Measurements from ENCODE around the gene ABHD16B.
"Not testable (repeated sequence)": the region's sequence is repeated elsewhere in the genome, so short reads cannot be mapped to it uniquely, and the experiment has no call there.

The ABHD16B gene

DNA sequence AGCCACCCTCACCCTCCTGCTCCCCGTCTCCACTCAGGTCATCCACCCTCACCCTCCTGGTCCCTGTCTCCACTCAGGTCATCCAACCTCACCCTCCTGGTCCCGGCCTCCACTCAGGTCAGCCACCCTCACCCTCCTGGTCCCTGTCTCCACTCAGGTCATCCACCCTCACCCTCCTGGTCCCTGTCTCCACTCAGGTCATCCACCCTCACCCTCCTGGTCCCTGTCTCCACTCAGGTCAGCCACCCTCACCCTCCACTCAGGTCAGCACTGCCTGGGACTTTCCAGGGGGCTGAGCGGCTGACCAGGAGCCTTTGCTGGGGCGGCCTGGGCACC lies 7.6 kb upstream of the ABHD16B start:
- not testable (repeated sequence) for DNase-seq (ENCODE audit: low read depth, low spot score); H3K27ac ChIP-seq

DNA sequence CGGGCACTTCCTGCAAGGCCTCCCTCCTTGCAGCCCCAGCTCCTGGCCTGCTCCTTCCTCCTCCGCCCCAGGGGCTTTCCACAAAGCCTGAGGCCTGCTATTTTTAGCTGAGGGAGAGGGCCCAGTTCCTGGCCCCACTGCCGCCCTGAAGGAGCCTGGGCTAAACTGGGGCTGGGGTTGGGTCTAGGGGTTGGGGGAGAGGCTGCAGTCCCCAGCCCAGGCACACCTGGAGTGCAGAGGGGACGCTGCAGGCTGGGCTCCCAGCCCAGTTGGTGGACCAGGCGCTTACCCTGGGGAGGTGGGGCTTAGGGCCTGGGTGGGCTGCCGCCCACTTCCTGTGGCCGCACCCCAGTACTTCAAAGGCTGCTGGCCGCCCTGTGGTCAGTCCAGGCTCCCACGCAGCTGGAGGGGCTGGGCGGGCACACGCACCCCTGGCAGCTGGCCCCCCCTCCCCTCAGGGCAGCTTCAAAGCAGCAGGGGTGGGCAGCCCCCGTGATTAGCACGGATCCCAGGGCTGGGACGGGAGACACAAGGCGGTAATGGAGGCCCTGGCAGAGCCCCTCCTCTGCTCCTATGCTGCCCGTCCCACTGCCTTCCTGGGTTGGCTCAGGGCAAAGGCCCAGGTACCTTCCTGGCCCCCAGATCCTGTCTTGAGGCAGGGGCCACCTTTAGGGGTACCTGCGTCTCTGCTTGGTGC lies 7.1 kb upstream of the ABHD16B start:
- DNase-seq (ENCODE audit: low read depth, low spot score): no peak
- no peak overlapping the region for H3K27ac ChIP-seq

DNA sequence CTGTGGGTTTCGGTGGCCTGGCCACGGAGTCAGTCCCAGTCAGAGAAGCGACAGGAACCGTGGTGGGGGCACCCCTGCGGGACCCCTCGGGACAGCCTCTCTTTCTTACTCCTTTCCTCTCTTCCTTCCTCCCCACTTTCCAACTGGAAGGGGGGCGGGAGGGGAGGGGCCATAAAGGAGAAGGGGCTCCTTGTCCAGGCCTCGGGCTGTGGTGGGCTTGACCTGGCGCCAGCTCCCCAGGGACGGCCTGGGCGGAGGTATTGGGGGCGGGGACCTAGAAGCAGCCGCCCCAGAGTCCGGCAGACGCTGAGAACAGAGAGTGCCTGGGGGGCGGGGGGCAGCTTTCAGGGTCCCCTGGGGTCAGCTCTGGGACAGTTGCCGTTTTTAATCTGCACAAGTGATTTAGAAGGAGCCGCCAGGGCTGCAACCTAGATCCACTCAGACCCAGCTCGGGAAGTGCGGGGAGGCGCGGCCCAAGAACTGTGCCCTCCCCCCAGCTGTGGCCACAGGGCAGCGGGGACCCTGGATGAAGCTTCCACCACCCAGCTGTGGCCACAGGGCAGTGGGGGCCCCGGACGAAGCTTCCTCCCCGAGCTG lies 6.4 kb upstream of the ABHD16B start:
- DNase-seq (ENCODE audit: low read depth, low spot score): no peak
- H3K27ac ChIP-seq: no peak overlapping the region

DNA sequence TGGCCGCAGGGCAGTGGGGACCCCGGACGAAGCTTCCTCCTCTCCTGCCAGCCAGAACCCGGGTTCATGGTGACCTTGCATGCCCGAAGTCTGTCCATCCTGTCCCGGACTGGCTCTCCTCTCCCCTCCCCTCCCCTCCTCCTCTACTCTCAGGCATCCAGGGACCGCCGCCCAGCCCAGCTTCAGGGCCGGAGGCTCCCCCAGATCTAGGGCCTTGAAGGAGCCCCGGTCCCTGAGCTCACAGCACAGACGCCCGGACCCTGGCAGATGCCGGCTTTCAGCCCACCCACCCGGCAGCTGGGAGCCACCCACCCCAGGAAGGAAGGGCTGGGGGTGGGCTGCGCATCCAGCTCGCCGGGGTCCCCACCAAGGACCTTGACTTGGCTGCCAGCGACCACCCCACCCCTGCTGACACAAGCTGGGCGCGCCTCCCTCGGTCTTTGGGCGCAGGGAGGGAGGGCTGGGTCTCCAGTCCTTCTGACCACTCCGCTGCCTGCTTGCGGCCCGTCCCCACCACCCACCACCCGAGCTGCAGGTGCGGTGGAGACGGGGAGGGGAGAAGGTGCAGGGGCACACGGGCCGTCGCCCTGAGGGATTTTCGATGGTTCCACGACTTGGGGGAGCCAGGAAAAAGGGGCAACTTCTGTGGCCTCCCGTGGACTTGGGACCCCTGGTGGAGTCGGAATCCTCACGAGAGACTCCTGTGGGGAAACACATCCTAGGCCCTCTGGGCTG lies 5.8 kb upstream of the ABHD16B start:
- no peak overlapping the region for H3K27ac ChIP-seq
- no peak for DNase-seq (ENCODE audit: low read depth, low spot score)

DNA sequence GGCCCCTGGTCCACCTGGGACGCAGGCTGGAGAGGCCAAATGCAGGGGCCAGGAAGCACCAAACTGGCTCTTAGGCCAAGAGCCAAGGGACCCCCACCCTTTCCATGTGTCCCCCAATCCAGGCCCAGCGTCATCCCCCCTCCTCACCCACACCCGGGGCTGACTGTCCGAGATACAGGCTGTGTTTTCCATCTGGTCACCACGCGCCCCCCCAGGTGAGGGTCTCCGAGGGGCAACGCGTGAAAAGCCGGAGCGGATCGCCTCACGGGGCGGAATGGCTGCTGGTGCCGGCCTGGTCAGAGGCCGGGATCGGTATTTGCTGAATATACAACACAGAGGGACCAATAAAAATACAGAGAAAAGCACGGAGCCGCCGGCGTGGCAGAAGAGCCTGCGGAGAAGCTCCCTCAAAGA lies 5.2 kb upstream of the ABHD16B start:
- DNase-seq (ENCODE audit: low read depth, low spot score): no peak

DNA sequence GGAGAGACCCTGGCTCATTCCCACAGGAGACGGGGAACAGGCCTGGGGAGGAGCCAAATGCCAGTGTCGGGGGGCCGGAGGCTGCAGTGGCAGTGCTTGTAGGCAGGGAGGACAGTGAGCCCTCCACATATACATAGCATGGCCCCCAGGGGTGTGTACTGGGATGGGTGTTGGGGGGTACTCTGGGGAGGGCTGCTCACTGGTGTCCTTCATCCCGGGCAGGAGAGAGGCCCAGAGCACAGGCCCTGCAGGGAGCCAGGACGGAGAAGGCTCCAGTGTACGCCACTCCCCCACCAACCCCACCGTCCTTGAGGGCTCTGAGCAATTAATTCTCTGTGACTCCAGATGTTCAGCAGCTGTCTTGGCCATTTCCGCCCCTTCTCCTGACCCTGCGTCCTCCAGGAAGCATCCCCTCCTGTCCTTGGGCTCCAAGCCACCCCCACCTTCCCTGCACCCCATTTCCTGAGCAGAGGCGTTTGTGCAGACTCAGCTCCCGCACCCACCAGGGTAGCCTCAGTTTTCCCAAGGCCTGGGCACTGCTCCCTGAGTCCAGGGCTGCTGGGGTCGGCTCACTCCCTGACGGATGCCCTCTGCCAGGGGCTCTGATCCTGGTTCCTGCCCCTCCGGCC lies 3.4 kb upstream of the ABHD16B start:
- no peak for DNase-seq (ENCODE audit: low read depth, low spot score)
- no peak overlapping the region for H3K27ac ChIP-seq

More for the DNA sequence above, 5.2 kb upstream of the ABHD16B start:
- no peak overlapping the region for H3K27ac ChIP-seq

DNA sequence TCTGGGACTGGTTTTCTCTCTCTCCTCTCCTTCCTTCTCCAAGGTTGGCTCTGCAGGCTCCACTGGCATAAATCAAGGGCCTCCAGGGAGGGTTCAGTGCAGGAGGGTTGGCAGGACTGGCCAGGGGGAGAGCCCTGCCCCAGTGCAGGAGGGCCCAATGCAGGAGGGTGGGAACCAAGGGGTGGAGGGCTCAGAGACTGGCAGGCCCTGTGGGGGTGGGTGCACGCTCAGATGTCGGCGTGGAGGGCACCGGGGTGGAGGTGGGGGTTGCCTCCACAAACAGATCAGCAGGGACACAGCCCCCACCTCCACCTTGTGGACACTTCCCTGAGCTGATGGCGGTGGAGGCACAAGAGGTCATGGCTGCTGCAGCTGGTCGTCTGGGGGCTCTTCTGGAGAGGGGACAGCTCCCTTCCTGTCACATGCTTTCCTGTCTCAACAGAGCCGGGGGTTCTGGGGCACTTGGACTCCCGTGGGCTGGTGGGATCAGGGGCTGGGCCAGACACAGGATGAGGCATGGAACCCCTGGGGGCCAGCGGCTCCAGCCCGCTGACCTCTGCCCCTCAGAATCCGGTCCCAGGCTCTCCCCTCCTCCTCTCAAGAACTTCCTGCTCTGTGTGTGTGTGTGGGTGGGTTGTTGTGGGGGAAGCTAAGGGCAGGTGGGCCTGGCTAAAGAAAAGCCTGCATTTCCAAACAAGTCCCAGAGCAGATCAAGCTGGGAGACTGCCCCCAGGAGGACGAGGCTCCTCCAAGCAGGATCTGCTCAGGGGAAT lies 2.7 kb upstream of the ABHD16B start:
- no peak overlapping the region for H3K27ac ChIP-seq
- no peak for DNase-seq (ENCODE audit: low read depth, low spot score)

DNA sequence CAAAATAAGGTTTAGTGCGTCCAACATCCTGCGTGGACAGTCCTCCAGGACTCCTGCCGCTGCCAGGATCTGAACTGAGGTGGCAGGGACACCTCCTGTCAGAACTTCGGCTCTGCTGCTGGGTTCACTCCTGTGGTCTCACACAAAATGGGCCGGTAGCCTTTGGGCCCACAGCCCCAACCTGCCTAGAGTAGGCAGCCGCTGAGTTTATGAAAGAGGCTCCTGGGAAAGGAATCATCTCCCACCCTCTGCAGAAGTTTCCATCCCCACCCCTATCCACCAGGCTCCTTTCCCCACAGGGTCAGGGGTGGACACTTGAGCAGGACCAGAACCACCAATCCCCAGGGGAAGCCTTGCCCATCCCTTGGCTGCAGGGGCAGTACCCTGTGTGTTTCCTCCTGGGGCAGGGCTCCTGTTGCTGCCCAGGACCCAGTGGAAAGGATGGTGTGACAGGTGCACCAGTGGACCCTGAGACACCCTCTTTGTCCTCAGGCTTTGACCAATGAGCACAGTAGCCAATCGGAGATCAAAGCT lies 2.1 kb upstream of the ABHD16B start:
- DNase-seq (ENCODE audit: low read depth, low spot score): no peak

DNA sequence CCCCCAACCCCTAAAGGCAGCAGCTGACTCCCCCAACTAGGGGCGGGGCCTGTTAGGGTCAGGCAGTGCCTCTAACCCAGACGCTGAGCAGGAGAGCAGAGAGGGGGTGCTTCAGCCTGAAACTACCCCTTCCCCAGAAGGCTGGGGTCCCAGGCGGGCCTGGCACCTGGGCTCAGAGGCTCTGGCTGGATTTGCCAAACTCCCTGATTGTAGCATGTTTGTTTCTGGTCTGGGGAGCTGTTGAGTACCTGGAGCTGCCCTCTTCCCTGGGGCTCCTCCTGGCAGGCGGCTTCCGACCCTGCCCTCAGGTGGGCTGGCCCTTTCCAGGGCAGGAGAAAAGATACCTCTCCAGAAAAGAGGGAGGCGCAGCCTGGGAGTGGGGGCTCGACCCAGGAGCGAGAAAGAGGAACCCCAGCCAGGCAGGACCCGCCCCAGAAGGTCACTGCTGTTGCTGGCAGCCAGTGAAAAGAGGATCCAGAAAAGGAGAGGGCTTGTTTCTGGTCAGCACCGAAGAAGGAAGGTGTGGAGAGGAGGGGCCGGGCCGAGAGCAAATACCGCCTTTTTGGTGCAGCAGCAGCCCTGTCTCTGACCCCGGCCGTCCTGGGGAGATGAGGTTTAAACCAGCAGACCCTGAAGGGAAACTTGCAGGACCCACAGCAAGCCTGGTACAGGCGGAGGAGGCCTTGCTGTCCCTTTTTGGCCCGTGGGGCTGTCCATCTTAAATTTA lies 810 bp upstream of the ABHD16B start:
- H3K27ac ChIP-seq: no peak overlapping the region
- DNase-seq (ENCODE audit: low read depth, low spot score): no peak

More for the DNA sequence above, 2.1 kb upstream of the ABHD16B start:
- no peak overlapping the region for H3K27ac ChIP-seq

DNA sequence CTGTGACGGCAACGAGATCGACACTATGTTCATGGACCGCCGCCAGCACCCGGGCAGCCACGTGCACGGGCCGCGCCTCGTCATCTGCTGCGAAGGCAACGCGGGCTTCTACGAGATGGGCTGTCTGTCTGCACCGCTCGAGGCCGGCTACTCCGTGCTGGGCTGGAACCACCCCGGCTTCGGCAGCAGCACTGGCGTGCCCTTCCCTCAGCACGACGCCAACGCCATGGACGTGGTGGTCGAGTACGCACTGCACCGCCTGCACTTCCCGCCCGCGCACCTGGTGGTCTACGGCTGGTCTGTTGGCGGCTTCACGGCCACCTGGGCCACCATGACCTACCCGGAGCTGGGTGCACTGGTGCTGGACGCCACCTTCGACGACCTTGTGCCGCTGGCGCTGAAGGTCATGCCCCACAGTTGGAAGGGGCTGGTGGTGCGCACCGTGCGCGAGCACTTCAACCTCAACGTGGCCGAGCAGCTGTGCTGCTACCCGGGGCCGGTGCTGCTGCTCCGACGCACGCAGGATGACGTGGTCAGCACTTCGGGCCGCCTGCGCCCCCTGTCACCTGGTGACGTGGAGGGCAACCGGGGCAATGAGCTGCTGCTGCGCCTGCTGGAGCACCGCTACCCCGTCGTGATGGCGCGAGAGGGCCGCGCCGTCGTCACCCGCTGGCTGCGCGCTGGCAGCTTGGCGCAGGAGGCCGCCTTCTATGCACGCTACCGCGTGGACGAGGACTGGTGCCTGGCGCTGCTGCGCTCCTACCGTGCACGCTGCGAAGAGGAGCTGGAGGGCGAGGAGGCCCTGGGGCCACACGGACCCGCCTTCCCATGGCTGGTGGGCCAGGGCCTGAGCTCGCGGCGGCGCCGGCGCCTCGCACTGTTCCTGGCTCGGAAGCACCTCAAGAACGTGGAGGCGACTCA lies 943 bp downstream of the ABHD16B start:
- DNase-seq (ENCODE audit: low read depth, low spot score): no peak
- H3K27ac ChIP-seq: no peak overlapping the region

DNA sequence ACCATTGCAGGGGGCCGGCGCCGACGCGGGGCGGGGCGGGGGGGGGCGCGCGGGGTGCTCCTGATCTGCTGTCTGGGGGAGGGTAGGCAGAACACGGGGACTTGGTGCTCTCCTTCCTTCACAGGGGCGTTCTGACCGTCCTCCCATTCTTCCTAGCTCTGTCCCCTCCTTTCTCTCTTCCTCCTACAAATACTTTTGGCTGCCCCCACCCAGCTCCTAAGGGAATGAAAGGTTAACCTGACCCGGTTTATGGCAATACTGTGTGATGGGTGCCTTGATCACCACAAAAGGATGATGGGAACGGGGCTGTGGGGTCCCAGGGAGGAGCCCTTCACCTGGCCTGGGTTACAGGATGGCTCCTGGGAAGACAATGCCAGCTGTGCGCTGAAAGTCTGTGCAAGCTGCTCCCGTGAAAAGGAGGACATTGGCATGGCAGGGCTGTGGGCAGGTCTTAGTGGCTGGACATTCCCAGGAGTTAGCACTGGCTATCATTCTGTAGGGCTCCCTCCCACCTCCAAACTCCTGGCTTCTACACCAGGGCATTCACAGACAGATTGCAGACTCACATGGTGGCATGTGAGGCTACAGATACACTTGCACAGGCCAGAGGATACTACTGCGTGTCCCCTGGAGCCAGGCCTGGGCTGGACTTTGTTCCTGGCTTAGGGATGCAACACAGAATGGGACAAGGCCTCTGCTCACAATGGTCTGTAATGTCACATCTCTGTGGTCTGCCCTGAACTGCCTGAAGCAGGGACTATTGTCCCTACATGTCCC lies 1.9 kb downstream of the ABHD16B start:
- peak overlapping the region; percentile 99 for H3K27ac ChIP-seq
- no peak for DNase-seq (ENCODE audit: low read depth, low spot score)

DNA sequence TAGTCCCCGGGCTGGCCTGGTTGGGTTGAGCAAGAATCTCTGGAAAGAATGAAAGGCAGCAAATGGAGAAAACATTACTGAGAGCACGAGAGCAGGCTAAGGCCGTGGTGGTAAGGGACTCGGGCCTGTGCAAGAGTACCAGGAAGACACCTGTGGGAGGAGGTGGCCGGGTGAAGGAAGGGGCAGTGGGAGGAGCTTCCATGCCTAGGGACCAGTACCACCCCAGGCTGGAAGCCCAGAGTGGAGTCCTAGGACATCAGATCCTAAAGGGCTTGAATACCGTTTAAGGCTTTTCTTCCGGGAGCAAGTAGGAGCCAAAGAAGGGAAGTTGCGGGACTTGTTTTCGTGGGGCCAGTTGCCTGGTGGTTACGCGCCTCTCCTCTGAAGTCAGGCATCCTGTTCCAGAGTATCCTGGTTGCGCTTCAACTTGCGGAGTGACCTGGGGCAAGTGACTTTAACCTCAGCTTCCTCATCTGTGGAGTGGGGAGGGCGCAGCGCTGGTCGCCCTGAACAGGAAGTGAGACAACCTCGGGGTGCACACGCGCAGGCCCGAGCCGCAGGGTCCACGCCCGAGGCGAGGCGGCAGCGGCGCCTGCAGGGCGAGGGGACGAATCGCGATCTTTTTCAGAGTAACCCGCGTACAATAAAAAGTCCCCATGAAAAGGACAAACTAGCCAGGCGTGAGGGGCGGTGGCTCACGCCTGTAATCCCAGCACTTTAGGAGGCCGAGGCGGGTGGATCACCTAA lies 2.7 kb downstream of the ABHD16B start:
- H3K27ac ChIP-seq: peak overlapping the region; percentile 99
- DNase-seq (ENCODE audit: low read depth, low spot score): peak; percentile 69

DNA sequence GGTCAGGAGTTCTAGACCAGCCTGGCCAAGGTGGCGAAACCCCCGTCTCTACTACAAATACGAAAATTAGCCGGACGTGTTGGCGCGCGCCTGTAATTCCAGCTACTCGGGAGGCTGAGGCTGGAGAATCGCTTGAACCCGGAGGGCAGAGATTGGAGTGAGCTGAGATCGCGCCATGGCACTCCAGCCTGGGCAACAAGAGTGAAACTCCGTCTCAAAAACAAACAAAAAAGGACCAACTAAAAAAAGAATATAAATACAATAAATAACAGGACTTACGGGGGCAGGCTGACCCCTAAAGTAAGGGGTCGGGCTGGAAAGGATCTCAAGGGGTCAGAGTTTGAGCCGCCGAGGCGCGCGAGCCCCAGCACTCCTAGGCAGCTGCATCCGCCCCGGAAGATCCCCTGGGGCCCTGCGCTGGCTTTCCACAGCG lies 3.3 kb downstream of the ABHD16B start:
- DNase-seq (ENCODE audit: low read depth, low spot score): no peak

DNA sequence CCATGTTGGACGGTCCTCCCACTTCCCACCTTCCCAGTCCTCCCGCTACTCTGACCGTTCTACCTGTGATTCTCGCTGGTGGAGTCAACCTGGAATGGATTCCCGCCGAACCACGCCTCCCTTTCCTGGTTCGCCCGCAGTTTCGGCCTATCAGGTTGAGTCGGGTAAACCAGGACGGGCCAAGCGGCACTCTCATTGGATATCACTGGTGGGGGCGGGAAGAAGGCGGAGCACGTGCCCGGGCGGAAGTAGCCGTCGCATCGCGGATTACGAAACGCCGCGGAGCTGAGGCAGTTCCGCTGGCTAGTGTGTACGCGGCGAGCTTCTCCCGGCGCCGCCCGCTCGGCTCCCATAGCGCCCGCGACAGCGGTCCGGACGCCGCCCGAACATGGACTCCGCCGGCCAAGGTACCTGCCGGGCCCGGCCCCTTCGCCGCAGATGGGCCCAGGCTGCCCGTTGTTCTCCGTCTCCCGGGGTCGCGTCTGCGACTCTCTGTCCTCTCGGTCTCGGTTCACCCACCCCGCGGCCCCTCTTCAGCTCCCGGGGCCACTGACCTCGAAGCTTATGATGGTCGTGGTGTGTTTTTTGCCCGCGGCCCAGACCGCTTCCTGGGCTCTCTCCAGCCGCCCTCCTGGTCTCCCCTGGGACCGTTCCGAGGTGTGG lies 3.8 kb downstream of the ABHD16B start, which contains the start of gene TPD52L2:
Gene TPD52L2, plus strand, starts transcription at position 293 of the 663 bp plus-strand sequence. Its CDS starts 96 bp downstream, at position 389.
- H3K27ac ChIP-seq: peak within 1 kb of the TSS; percentile 99
- peak; percentile 99 for DNase-seq (ENCODE audit: low read depth, low spot score)

More for the DNA sequence above, 3.3 kb downstream of the ABHD16B start:
- peak overlapping the region; percentile 99 for H3K27ac ChIP-seq

DNA sequence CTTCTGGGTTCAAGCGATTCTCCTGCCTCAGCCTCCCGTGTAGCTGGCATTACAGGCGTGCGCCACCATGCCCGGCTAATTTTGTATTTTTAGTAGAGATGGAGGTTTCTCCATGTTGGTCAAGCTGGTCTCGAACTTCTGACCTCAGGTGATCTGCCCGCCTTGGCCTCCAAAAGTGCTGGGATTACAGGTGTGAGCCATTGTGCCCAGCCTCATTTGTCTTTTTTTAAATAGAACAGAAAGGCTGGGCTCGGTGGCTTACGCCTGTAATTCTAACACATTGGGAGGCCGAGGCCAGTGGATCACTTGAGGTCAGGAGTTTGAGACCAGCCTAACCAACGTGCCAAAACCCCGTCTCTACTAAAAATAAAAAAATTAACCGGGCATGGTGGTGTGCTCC lies 5.7 kb downstream of the ABHD16B start:
- peak overlapping the region; percentile 99 for H3K27ac ChIP-seq
- DNase-seq (ENCODE audit: low read depth, low spot score): not testable (repeated sequence)

DNA sequence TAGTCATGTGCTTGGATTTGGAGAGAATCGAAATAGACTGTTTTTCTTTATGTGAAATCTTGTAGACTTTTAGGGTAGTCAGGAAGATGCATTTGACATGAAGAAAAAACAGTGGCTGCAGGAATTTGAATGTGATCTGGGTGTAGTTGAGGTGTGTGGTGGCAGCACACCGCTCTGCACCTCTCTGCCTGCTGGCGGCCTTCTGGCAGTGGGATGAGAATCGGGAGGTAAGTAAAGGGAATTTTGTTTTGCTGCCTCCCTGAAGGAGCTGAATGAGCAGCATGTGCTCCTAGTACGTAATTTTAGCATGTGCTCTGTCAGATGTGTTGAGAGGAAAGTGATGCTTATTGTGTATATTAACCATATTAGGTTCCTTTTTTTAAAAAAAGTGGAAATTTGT lies 7.0 kb downstream of the ABHD16B start:
- no peak overlapping the region for H3K27ac ChIP-seq
- no peak for DNase-seq (ENCODE audit: low read depth, low spot score)
